GM18858 (cell line): ENCODE results near the gene GPR158.

Experiments
- ATAC-seq: cut with Tn5 transposase; IDR thresholded peaks from one replicate; pipeline ENCODE4 v1.9.1; 2021; ENCODE audit not compliant: unreplicated experiment

The GPR158 gene

DNA sequence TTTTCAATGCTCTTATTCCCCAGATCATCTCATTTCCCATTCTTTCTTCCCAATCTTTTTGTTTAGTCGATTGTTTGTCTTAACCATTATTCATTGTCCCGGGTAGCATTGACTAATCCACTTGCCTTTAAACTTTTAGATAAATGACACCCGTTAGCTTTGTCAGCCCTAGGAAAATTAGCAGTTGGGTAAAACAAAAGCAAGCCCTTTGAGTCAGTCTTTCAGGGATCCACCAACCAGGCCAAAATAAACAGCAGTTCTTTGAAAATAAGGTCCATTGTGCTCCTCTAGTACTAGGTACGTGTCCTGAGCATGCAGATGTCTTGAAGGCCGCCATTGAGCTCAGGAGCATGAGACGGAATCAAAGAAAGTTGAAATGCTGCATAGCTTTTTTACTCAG lies 389.6 kb downstream of the GPR158 start:
- ATAC-seq, result no peak

DNA sequence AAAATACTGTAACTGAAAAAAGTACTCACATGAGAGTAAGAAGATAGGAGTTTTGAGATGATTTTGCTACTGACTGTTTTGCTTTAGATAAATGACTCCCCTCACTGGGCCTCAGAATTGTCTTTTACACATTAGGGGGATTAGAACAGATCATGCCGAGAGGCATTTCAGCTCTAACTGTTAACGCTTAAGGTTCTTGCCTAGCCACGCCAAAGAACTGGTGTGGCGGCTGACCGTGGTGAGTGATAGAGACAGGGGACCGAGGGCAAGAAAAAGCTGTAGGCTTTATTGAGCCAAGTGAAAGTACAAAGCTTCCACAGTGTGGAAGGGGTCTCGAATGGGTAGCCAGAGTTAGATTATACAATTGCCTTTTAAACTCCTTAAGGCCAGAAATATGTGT lies 390.8 kb downstream of the GPR158 start:
- ATAC-seq, result no peak

DNA sequence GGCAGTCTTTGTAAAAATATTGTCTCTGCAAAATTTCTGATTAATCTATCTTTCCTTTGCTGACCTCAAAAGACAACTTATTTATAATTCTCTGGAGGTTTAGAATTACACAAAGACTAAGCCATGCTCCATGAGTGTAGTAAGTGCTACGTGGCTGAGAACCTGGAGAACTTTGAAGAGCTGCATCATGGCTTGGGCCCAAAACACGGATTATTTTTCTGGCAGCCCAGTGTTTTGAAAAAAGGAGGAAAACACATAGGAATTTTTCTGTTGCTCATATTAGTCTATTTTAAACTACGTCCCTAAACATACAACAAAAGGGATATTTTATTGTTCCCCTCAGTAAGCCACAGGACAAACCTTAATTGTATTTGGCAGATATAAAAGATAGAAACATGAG lies 398.5 kb downstream of the GPR158 start:
- no peak for ATAC-seq

DNA sequence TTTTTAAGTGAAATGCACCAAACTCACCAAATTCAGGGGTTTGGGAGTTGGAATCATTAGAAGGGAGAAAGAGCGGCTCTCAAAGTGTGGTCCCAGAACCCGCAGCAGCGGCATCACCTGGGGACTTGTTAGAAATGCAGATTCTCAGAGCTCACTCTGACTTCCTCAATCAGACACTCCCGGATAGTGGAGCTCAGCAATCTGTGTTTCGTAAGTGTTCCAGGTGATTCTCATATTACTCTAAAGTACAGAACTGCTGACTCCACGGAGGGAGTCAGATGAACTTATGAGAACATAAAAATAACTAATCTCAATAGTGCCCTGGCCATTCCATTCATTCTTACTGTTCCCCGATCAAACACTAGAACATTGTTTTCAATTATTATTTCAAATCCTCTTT lies 400.5 kb downstream of the GPR158 start:
- no peak for ATAC-seq

DNA sequence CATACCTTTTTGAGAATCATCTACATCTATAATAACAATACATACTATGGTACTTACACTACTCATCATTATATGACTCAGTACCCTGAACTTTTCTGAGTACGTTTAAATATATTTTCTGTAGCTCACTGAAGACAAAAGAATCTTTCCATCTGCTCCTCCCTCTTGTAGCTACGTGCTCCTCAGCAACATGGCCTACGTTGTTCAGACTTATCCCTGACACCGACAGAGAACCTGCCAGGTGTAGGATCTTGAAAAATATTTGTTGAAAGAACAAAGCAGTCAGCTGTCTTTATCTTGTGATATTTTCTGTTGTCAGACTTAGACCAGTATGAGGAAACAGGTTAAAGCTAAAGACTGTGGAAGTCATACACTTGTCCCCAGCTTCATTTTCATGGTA lies 403.3 kb downstream of the GPR158 start:
- no peak for ATAC-seq

DNA sequence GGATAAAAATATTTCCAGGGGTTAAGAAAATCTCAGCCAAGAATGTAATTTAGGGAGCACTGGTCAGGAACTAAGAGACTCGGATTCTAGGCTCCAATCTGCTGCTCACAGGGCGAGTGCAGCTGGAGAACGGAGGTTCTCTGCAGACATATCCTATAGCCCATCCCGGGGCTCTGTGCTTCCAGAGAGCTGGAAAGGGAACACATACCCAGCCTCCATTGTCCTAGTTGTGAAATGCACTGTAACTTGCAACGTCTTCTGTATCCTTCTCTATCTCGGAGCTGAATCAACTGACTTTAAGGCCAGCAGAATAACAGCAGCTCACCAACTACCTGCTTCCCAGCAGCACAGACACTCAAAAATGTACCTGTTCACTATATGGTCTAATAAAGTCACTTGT lies 408.2 kb downstream of the GPR158 start:
- no peak for ATAC-seq

DNA sequence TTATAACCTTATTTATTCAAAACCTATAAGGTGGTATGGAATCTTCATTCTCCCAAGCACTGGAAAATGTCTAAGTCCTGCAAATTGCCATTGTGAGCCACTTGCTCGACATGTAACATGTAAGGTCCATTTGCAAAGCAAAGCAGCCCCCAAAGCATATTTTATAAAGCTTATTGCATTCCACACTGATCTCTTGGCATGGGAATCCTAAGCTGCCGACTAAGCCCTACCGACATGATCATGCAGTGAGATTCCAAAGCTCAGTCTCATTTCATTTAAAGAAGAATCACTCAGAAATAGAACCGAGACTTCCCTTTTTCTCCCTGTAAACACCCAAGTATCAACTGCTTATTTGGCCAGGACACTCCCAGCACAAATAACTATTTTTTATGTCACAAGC lies 425.9 kb downstream of the GPR158 start:
- no peak for ATAC-seq

DNA sequence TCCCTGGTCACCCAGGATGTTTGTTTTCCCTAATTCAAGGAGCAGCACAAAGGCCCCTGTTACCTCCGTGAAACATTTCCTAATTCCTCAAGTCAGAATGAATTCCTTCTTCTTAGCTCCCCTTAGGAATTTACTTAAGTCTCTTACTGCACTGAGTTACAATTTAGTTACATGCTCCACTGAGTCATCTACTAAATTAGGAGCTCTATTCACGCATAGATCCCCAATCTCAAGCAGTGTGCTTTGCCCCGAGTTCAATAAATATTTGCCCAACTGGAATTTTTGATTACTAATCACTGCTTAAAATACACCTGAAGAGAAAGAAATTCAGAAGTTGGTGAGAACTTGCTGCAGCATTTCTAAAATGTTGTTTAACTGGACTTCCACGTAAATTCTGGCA lies 429.8 kb downstream of the GPR158 start:
- ATAC-seq, result no peak

DNA sequence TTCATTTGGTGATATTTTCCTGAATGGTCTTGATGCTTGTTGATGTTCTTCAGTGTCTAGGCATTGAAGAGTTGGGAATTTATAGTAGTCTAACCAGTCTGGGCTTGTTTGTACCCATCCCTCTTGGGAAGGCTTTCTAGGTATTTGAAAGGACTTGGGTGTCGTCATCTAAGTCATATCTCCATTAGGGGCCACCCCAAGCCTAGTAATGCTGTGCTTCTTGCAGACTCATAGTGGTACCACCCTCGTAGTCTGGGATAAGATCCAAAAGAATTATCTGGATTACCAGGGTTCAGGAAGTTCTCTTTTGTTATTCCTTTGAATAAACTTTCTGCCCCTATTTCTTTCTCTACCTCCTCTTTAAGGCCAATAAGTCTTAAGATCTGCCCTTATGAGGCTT lies 439.9 kb downstream of the GPR158 start:
- ATAC-seq, result no peak

DNA sequence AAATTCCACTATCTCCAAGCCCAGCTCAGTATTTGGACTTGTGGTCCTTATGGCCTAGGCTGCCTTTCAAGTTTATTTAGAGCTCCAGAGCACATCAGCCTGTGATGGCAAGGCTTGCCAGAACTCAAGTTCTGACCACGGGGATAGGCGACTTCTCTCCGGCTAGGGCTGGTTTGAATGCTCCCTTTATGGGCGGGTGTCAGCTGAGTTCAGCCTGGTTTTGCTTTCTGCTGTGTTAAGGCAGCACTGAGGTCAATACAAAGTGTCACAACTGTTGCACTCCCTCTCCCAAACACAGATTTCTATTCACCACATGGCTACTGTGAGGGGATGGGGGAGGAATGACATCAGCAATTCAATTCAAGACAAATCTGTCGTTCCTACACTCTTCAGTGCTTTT lies 441.1 kb downstream of the GPR158 start:
- no peak for ATAC-seq

DNA sequence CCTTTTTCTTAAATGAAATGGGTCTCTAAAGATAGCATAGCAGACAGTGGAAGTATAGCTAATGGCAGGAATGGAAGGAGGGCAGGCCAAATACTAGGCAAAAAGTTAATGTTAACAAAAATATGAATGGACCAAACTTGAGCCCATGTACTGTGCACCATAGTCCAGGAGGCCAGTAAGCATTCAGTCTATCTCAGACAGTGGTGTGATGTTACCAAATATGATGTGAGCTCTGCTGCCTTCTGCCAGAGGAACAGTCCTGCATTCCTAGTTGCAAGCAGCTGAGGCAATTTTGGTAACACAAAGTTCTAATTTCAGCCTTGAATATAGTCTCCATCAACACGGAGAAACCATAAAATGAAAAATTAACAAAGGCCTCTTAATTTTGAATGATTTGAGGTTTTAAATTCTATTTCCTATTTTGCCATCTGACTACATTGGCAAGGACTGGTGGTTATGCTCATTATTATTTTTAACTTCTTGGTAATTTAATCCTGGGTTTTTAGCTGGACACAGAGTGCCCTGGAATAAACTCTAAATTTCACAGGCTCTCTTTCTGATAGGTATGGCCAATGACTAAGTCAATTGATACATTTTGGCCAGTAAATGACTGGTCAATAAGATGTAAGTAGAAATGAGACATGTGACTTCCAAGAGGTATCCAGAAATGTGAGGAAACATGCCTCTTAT lies 442.2 kb downstream of the GPR158 start:
- ATAC-seq, result no peak

DNA sequence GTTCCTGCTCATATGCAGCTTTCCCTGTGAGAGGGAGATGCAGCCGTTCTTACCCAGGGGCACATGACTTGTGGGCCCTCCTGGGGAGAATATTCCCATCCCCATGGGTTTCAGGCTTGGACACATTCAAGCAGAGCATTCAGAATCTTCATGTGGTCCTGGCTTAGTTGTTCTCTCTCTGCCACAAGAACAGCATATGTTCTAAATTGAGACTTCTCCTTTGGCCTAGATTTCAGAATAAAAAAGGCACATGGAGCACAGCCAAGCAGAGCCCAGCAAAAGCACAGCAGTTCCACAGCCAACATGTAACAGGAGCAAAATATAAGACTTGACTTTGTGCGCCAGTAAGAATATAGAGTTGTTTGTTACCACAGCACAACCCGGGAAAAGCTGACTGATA lies 452.8 kb downstream of the GPR158 start:
- ATAC-seq, result no peak

DNA sequence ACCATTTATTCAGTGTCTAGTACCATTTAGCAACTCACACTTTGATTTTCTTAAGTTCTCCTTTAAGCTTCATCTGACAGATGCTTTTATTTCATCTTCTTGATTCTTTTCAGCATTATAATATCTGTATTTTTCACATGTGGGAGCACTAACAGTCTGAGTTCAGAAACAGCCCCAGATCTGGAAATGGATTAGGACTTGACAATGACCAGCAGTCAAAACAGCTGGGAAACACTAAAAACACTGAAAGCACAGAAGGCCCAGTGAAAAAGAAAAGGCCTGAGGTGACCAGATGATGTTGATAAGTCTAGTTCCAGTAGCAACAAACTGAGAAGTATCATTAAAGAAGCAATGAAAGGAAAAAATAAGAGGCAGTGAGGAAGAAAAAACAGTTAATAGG lies 454.5 kb downstream of the GPR158 start:
- ATAC-seq, result no peak

DNA sequence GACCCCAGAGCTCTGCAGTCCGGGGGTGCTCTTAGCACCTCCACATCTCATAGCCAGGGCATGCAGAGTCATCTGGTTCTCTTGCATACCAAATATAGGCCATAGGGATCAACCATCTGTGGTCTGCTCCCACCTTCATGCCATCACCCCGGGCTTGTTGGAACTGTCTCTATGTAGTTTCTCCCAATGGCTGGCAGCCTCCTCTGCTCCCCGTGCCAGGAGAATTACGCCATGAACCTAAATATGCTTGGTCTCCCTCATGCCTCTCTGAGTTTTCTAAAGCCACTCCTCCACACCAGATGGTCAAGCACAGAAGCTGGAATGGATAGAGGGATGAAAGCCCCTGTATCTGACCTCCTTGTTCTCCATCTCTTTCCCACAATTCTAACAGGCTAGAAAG lies 456.7 kb downstream of the GPR158 start:
- ATAC-seq, result no peak

DNA sequence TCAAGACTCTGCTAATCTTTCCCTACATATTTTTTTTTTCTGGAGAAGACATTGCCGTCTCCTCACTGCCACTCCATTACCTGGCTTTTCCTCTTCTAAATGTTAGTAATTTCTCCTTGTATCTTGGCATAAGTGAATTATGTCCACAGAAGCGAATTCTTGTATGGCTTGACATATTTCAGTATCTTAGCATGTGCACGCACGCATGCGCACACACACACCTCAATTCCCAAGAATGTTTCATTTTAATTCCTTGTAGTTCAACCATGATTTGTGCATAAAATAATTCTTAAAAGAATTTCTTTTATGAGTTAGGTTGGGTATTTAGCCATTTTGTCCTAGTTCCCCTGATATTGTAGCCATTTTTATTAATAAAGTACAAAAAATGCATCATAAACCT lies 458.0 kb downstream of the GPR158 start:
- no peak for ATAC-seq

DNA sequence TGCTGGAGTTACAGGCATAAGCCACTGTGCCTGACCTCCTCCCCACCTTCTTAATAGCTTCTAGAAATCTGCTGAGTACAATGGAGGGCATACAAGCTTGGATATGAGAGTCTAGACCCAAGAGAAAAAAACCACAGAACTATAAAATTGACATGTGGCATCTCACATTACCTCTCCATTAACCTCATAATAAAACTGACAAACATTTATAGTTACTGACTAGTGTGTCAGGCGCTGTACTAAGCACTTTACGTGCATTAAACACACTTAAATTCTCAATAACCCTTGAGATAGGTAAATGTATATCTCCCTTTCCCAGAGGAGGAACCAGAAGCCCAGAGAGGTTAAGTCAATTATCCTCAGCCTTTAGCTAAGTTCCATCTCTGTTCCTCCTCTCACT lies 458.7 kb downstream of the GPR158 start:
- no peak for ATAC-seq

DNA sequence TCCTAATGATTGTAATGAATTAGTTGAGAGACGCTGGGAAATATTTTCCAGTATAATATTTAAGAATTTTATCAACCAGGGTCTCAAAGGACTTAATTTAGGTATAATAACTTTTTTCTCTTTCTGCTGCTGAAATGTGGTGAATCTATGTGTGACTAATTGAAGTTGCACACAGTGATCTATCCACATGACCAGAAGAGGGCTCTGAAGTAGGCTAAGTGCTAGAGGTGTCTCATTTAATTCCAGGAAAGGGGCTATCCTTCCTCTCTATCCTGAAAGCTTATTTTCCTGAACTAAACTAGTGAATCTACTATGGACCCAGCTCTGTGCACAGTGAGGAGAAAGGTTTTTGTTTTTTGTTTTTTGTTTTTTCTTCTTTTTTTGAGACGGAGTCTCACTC lies 464.8 kb downstream of the GPR158 start:
- ATAC-seq, result no peak

DNA sequence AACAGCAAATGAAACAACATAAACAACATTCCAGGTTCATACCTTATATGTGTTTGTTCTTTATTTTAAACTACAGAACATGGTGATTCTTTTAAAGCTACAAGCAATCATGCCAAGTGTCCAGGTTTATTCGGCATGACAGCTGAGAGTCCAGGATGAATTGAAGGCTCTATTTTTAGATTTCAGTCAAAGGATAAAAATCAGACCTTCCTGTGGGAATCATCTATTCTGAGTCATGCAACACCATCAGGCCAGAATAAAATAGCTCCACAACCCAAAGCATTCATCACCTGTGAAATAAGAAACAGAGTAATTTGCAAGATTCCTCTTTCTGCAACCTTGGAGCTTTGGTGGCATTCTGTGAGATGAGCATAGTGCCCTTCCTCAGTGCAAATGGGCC lies 466.8 kb downstream of the GPR158 start:
- no peak for ATAC-seq

DNA sequence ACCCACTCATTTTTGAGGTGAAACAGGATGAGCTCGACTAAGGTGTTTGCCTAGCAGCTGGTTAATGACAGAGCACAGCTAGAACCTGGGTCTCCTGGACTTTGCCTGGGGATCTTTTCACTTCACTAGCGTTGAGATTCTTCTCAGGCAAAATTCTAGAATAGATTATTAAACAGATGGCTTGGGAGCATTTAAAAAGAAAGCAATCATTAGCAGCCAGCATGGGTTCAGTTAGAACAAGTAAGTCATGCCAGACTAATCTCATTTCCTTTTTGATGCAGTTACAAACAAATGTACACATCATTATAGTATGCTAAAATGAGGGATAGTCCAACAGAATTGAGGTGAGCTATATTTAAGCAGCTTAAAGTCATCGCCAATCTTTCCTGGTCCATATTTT lies 467.9 kb downstream of the GPR158 start:
- ATAC-seq, result no peak

DNA sequence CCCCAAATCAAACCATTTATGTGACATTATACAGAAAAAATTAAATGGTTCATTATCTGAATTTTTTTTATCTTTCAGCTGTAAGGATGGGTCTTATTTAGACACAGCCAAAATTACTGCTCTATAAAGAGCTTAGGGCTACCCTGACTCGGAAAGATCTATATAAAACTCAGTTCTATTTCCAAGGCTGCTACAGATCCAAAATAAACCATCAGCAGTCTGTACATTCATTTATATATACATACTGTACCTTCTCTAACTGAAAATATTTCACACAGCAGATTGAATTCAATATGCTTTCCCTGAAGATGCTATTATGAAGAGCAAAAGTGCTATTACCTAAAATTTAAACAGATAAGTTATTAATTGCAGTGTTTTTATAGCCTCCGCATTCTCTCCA lies 471.6 kb downstream of the GPR158 start:
- no peak for ATAC-seq

DNA sequence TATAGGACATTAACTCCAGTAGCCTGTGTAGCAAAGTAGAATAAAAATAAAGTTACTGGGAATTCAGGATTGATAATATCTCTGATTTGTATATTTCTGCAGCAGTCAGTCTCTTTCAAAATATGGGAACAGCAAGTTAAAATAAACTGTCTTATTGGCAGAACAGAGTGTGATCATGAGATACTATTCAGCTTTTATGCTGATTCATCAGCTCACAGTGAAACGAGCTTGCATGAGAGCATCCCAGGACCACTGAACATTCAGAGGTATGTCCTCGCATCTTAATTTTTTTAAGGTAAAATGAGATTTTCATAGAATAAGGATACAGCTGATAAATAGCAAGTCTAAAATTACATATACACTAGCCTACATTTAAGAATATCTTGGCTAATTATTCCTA lies 476.7 kb downstream of the GPR158 start:
- no peak for ATAC-seq
